ENCODE results near the gene SEMA5B. TPM values are rescaled to one million over a fixed set of nuclear protein-coding genes. Genes with fewer than 3 reads are reported as not detected.

Gene SEMA5B
- total and polyA plus RNA-seq, 2 experiments from 2014 or later = 8.0 to 26.8 TPM

DNA sequence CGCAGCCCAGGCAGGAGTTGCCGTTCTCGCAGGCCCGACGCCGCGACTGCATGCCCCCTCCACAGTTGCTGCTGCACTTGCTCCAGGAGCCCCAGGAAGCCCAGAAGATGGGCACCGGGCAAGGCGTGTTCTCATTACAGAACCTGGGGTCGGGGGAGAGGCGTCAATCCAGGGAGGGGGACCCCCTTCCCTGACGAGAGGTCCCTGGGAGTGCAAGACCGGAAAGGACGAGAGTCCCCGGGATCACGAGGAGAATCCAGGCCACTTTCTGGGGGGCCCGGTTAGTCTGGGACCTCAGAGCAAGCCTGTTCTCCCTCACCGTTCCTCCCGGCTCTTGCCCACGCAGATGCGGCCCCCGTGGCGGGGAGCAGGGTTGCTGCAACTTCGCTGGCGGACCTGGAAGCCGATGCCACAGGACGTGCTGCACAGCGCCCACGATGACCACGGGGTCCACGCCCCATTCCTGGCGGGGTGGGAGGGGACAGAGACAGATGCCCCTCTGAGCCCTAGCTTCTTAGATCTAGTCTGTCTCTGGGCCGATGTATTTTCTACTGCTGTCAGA is 113.9 kb downstream of the SEMA5B start:
- TF ChIP-seq ZNF462 (CRISPR knock-in tag; IDR thresholded peaks at IDR 0.05) (no peak), ZNF114 (CRISPR knock-in tag; IDR thresholded peaks at IDR 0.05) (no peak), STAT1 (IDR thresholded peaks at IDR 0.05; ENCODE audit: unreplicated experiment) (no peak), JUNB (IDR thresholded peaks at IDR 0.05; ENCODE audit: unreplicated experiment) (no peak), NANOG (IDR thresholded peaks at IDR 0.05; ENCODE audit: borderline replicate concordance) (no peak), REST (IDR thresholded peaks at IDR 0.05; ENCODE audit: unreplicated experiment) (no peak), EZH2phosphoT487 (IDR thresholded peaks at IDR 0.05; ENCODE audit: unreplicated experiment) (no peak), POLR2AphosphoS5 (IDR thresholded peaks at IDR 0.05; ENCODE audit: low read depth) (no peak), CREB1 (CRISPR knock-in tag; IDR thresholded peaks at IDR 0.05; ENCODE audit: low read depth) (no peak), CTCF (conservative IDR thresholded peaks at IDR 0.05; ENCODE audit: low read depth in 2 of 2) (no peak), EZH2 (IDR thresholded peaks at IDR 0.05; ENCODE audit: low read depth, unreplicated experiment) (no peak), ZNF331 (CRISPR knock-in tag; IDR thresholded peaks at IDR 0.05; ENCODE audit: low read depth) (no peak)
- TF ChIP-seq, protein P1, sequence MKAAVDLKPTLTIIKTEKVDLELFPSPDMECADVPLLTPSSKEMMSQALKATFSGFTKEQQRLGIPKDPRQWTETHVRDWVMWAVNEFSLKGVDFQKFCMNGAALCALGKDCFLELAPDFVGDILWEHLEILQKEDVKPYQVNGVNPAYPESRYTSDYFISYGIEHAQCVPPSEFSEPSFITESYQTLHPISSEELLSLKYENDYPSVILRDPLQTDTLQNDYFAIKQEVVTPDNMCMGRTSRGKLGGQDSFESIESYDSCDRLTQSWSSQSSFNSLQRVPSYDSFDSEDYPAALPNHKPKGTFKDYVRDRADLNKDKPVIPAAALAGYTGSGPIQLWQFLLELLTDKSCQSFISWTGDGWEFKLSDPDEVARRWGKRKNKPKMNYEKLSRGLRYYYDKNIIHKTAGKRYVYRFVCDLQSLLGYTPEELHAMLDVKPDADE (IDR thresholded peaks at IDR 0.05) = no peak
- Mint-ChIP-seq H3K36me3 (ENCODE audit: low read depth) (peaks cover 2% of the 10 kb centered on the region; the same call in 2 of the 3 replicates), H3K4me3 (no peak overlapping the region), H3K27me3 (ENCODE audit: insufficient read depth, low read depth, poor library complexity) (peaks cover 4% of the 10 kb centered on the region), H3K9me3 (no peaks in the 10 kb centered on the region), H3K27ac (no peak overlapping the region), H3K4me1 (no peaks in the 10 kb centered on the region)
- Histone ChIP-seq H3K36me3 (ENCODE audit: insufficient read depth) (no peaks in the 10 kb centered on the region), H3K9me2 (ENCODE audit: insufficient read depth) (no peaks in the 10 kb centered on the region), H3K79me2 (replicated peaks; ENCODE audit: insufficient read depth) (no peaks in the 10 kb centered on the region), H3F3A (replicated peaks; ENCODE audit: low read depth) (no peaks in the 10 kb centered on the region), H3K4me2 (peak overlapping the region; percentile 73), H3K27ac (ENCODE audit: low read depth) (no peak overlapping the region), H3K4me3 (peak overlapping the region; percentile 49), H2AFZ (no peak overlapping the region), H3K4me1 (ENCODE audit: insufficient read depth) (no peaks in the 10 kb centered on the region), H3K27me3 (ENCODE audit: insufficient read depth) (peaks cover 15% of the 10 kb centered on the region), H4K20me1 (replicated peaks; ENCODE audit: insufficient read depth) (no peaks in the 10 kb centered on the region)
- DNase-seq (ENCODE audit: low spot score) (no peak), ATAC-seq (no peak)
